Suprapubic skin (tissue), 4 donors: ENCODE data around the gene FCRL6. TPM values are rescaled to one million over a fixed set of nuclear protein-coding genes. Genes with fewer than 3 reads are reported as not detected.

Source experiments
- DNase-seq, 2 donors: peaks; one replicate each; pipeline ENCODE4 v3.0.0-alpha.2; 2019; ENCODE audit warnings: low spot score in 2 of 2
- H3K27ac ChIP-seq: fragments of 200-600 bp; sonication (generic); one replicate; pipeline ENCODE4 v1.5.1; 2019
- H3K27me3 ChIP-seq: fragments of 200-600 bp; sonication (generic); one replicate; pipeline ENCODE4 v1.5.1; 2019
- H3K36me3 ChIP-seq: fragments of 200-600 bp; sonication (generic); one replicate; pipeline ENCODE4 v1.5.1; 2019
- H3K4me1 ChIP-seq: fragments of 200-600 bp; sonication (generic); one replicate; pipeline ENCODE4 v1.5.1; 2019
- H3K4me3 ChIP-seq: fragments of 200-600 bp; sonication (generic); one replicate; pipeline ENCODE4 v1.5.1; 2019; ENCODE audit warnings: mild to moderate bottlenecking
- H3K9me3 ChIP-seq: fragments of 200-600 bp; sonication (generic); one replicate; pipeline ENCODE4 v1.5.1; 2019
- EP300 ChIP-seq: sonication (generic); formaldehyde crosslinking; IDR thresholded peaks from one replicate; pipeline ENCODE4 v1.6.1; 2017; ENCODE audit warnings: antibody characterized with exemption
- POLR2A ChIP-seq, 2 donors: fragments of 450-650 bp; IDR thresholded peaks; one replicate each; pipeline ENCODE4 v1.6.1; 2017; ENCODE audit warnings: antibody characterized with exemption in 2 of 2, mild to moderate bottlenecking in 2 of 2, moderate library complexity in 2 of 2
- POLR2AphosphoS5 ChIP-seq, 3 donors: sonication (generic); formaldehyde crosslinking; IDR thresholded peaks; one replicate each; pipeline ENCODE4 v1.6.1; 2017; ENCODE audit warnings: antibody characterized with exemption in 3 of 3
- WGBS: methylation state at CpG from one replicate; pipeline ENCODE4 v1.1.5; 2018; 5-methylcytosine and 5-hydroxymethylcytosine counted together
- total RNA-seq, 4 donors: library from RNA; depleted of rRNA; stranded (reverse); fragments of >200 nt; gene quantifications; one replicate each; pipeline ENCODE4 v1.1.0, GENCODE V29; 2016
- TF ChIP-seq, protein P1 (sequence below), 2 donors: fragments of 200-600 bp in 1 of 2; fragments of 450-650 bp in 1 of 2; sonication (generic) in 1 of 2; IDR thresholded peaks; one replicate each; pipeline ENCODE4 v1.5.1; 2016 to 2019; ENCODE audit warnings: antibody characterized with exemption in 2 of 2, mild to moderate bottlenecking in 1 of 2, moderate library complexity in 1 of 2

FCRL6 gene
- total RNA-seq, 4 donors from 2014 or later = 0.49 TPM; not detected in 3

DNA sequence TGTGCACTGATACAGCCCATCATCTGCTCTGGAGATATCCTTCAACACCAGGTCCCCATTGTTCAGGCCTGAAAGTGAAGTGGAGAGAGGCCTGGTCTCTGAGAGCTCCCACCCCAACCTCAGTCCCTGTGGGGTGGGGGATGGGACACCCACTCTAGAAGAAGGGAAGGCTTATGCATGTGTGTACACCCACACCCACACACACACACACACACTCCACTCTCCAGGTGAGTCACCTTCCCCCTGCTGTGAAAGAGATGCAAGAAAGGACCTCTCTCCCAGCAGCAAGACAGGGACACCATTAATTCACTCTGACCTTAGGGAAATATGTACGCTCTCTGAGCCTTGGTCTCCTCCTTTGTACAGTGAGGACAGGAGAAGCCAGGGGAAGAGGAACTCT, 54.4 kb downstream of the FCRL6 start:
- Histone ChIP-seq H3K4me1 (peaks cover 46% of the 10 kb centered on the region), H3K9me3 (no peaks in the 10 kb centered on the region), H3K27me3 (no peaks in the 10 kb centered on the region), H3K4me3 (no peak overlapping the region), H3K36me3 (no peaks in the 10 kb centered on the region), H3K27ac (no peak overlapping the region)
- 95% methylated on average over 1 of the region's 1 CpG for WGBS
- no peak for DNase-seq
- TF ChIP-seq POLR2AphosphoS5 (IDR thresholded peaks at IDR 0.05) (no peak), EP300 (no peak), POLR2A (IDR thresholded peaks at IDR 0.05) (no peak)
- TF ChIP-seq, protein P1, sequence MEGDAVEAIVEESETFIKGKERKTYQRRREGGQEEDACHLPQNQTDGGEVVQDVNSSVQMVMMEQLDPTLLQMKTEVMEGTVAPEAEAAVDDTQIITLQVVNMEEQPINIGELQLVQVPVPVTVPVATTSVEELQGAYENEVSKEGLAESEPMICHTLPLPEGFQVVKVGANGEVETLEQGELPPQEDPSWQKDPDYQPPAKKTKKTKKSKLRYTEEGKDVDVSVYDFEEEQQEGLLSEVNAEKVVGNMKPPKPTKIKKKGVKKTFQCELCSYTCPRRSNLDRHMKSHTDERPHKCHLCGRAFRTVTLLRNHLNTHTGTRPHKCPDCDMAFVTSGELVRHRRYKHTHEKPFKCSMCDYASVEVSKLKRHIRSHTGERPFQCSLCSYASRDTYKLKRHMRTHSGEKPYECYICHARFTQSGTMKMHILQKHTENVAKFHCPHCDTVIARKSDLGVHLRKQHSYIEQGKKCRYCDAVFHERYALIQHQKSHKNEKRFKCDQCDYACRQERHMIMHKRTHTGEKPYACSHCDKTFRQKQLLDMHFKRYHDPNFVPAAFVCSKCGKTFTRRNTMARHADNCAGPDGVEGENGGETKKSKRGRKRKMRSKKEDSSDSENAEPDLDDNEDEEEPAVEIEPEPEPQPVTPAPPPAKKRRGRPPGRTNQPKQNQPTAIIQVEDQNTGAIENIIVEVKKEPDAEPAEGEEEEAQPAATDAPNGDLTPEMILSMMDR (IDR thresholded peaks at IDR 0.05) = no peak

DNA sequence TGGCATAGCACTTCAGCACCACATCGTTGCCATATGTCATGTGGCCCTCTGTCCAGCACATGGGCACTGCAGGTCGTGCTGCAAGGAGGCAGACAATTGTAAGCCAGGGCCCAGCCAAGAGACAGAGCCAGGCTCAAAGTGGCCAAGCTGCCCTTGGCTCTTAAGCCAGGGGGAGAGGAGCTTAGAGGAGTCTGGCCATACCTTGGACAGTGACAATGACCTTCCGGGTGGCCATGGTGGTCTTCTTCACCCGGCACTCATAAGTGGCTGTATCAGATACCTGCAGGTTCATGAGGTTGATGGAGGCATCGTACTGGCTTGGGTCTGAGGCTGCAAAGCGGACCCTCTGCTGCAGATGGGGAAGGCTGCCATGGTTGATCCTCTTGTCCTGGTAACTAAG, 55.7 kb downstream of the FCRL6 start:
- H3K36me3 ChIP-seq = no peaks in the 10 kb centered on the region
- H3K4me3 ChIP-seq = no peak overlapping the region
- H3K27ac ChIP-seq = no peak overlapping the region
- H3K27me3 ChIP-seq = no peaks in the 10 kb centered on the region
- 93% methylated on average over 6 of the region's 6 CpGs for WGBS
- H3K9me3 ChIP-seq = no peaks in the 10 kb centered on the region
- peaks cover 56% of the 10 kb centered on the region for H3K4me1 ChIP-seq
- no peak for DNase-seq
- no peak for TF ChIP-seq EP300

DNA sequence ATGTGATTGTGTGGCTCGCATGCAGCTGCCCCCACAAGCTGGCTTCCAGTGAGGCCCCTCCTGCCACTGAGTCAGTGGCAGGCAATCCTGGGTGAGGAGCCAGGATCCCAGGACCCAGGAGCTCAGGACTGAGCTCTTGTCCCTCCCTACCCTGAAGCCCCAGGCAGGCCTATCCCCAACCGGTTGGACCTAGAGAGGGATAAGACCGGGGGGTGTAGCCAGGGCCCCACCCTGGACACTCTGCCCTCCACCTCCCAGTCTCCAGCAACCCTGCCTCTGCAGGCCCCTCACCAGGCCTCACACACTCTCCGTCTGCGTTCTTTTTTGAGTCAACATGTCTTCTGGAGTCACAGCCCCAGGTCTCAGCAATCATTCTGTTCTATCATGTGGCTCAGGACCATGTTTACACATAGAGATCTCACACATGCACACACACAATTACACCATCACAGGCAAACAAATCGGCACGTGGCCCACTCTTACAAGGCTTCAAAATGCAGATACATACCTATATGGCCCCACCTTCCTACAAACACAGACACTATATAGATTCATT, 57.7 kb downstream of the FCRL6 start:
- no peak overlapping the region for H3K4me3 ChIP-seq
- peaks cover 44% of the 10 kb centered on the region for H3K4me1 ChIP-seq
- H3K9me3 ChIP-seq = no peaks in the 10 kb centered on the region
- H3K27me3 ChIP-seq = no peaks in the 10 kb centered on the region
- peak overlapping the region; percentile 81 for H3K27ac ChIP-seq
- DNase-seq = peak in 1 of 2 donors; percentile 60
- TF ChIP-seq POLR2AphosphoS5 (IDR thresholded peaks at IDR 0.05) = no peak
- TF ChIP-seq EP300 = no peak
- TF ChIP-seq, protein P1 (IDR thresholded peaks at IDR 0.05) = no peak
- no peak for TF ChIP-seq POLR2A (IDR thresholded peaks at IDR 0.05)
- H3K36me3 ChIP-seq = no peaks in the 10 kb centered on the region
- WGBS = 60% methylated on average over 6 of the region's 7 CpGs

DNA sequence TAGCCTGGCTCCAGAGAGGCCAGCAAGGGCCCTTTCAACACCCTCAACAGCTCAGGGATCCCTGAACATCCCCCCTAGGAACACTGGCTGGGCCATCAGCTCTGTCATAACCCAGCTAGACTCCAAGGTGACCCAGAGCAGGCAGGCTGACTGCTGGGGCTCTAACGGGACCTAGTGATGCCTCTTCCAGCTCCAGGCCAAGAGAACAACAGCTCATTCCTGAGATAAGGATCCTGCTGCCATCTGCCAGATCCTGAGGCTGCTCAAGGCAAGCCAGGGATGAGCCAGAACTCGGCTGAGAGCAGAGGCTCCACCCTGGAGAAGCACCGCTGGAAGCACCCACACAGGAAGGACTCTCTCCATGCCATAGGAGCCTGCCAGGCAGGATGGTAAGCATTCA, 58.3 kb downstream of the FCRL6 start:
- no CpG with 5 or more reads among the region's 3 CpGs for WGBS
- peaks cover 43% of the 10 kb centered on the region for H3K4me1 ChIP-seq
- no peaks in the 10 kb centered on the region for H3K36me3 ChIP-seq
- H3K27ac ChIP-seq = peak overlapping the region; percentile 81
- no peaks in the 10 kb centered on the region for H3K9me3 ChIP-seq
- TF ChIP-seq, protein P1 (IDR thresholded peaks at IDR 0.05) = no peak
- TF ChIP-seq POLR2AphosphoS5 (IDR thresholded peaks at IDR 0.05) = peak in 1 of 3 donors; percentile 16
- no peak for TF ChIP-seq POLR2A (IDR thresholded peaks at IDR 0.05)
- peak overlapping the region; percentile 11 for H3K4me3 ChIP-seq
- H3K27me3 ChIP-seq = no peaks in the 10 kb centered on the region
- no peak for DNase-seq

DNA sequence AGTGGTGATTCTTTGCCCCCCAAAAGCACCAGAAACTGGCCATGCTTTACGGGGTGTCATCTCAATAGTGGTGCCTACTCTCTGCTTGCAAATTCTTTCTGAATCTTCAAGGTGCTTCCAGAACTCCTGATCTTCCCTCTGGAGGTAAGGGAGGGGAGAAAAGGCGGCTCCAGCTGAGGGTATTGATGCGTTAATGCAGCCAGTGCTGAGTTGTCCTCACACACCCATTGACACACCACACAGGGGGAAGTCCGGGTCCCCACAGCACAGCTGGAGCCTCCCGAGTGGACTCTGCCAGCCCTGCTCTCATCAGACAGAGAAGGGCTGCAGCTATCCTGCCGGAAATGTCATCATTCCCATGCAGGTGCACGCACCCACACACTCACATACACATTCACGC, 59.1 kb downstream of the FCRL6 start:
- H3K4me1 ChIP-seq = peaks cover 41% of the 10 kb centered on the region
- no peak for DNase-seq
- H3K4me3 ChIP-seq = peak overlapping the region; percentile 11
- no peaks in the 10 kb centered on the region for H3K9me3 ChIP-seq
- H3K27me3 ChIP-seq = no peaks in the 10 kb centered on the region
- 64% methylated on average over 3 of the region's 8 CpGs for WGBS
- H3K27ac ChIP-seq = peak overlapping the region; percentile 81
- TF ChIP-seq POLR2AphosphoS5 (IDR thresholded peaks at IDR 0.05) = no peak
- TF ChIP-seq EP300 = no peak
- TF ChIP-seq, protein P1 (IDR thresholded peaks at IDR 0.05) = no peak
- TF ChIP-seq POLR2A (IDR thresholded peaks at IDR 0.05) = no peak
- H3K36me3 ChIP-seq = no peaks in the 10 kb centered on the region

DNA sequence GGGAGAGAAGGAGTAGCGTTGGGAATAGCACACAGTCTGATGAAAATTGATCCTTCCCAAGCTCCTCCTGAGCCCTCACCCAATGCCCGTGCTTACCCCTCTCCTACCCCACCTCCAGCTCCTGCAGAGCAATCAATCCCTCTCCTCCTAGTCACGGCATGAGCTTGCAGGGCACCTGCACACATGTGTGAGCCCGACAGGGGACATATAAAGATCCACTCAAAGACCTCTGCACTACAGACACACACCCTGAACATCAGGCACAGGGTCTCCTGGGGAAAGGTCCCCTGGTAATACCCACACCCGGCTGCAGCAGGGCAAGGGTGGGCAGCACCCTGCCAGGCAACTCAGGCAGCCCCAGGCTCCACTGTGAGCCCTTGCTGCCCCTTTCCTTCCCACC, 59.9 kb downstream of the FCRL6 start:
- peaks cover 46% of the 10 kb centered on the region for H3K4me1 ChIP-seq

More for the DNA sequence above, 59.9 kb downstream of the FCRL6 start:
- TF ChIP-seq, protein P1 (IDR thresholded peaks at IDR 0.05) = no peak
- no peak for TF ChIP-seq POLR2AphosphoS5 (IDR thresholded peaks at IDR 0.05)
- no peak for TF ChIP-seq POLR2A (IDR thresholded peaks at IDR 0.05)
- TF ChIP-seq EP300 = no peak
- H3K4me3 ChIP-seq = no peak overlapping the region
- H3K27me3 ChIP-seq = no peaks in the 10 kb centered on the region
- no peaks in the 10 kb centered on the region for H3K36me3 ChIP-seq
- DNase-seq = no peak
- H3K9me3 ChIP-seq = no peaks in the 10 kb centered on the region
- H3K27ac ChIP-seq = no peak overlapping the region
- WGBS = 54% methylated on average over 4 of the region's 5 CpGs
